Neural progenitor cell (in vitro differentiated cells): ENCODE measurements around the gene CABP4. TPM values are rescaled to one million over a fixed set of nuclear protein-coding genes. Genes with fewer than 3 reads are reported as not detected.

Experiments
- DNase-seq: peaks from one replicate; pipeline ENCODE4 v3.0.0-alpha.2; 2016; ENCODE audit warnings: low spot score
- H2AFZ ChIP-seq: fragments of 200-600 bp; sonication (generic); replicated peaks from 2 replicates; pipeline ENCODE4 v1.6.1; 2016; ENCODE audit warnings: antibody characterized with exemption
- H3F3A ChIP-seq: fragments of 200-600 bp; sonication (generic); 2 replicates; pipeline ENCODE4 v1.6.1; 2016; ENCODE audit warnings: antibody characterized with exemption, low read depth
- H3K27ac ChIP-seq: fragments of 200-600 bp; sonication (generic); 2 replicates; pipeline ENCODE4 v1.5.1; 2016; ENCODE audit warnings: mild to moderate bottlenecking
- H3K27me3 ChIP-seq: fragments of 200-600 bp; sonication (generic); 2 replicates; pipeline ENCODE4 v1.6.1; 2016; ENCODE audit warnings: mild to moderate bottlenecking, moderate library complexity
- H3K36me3 ChIP-seq: fragments of 200-600 bp; sonication (generic); 2 replicates; pipeline ENCODE4 v1.5.1; 2016
- H3K4me1 ChIP-seq: fragments of 200-600 bp; sonication (generic); 2 replicates; pipeline ENCODE4 v1.6.1; 2016; ENCODE audit warnings: mixed run types
- H3K4me2 ChIP-seq: fragments of 200-600 bp; sonication (generic); 2 replicates; pipeline ENCODE4 v1.6.1; 2016
- H3K4me3 ChIP-seq: fragments of 200-600 bp; sonication (generic); 2 replicates; pipeline ENCODE4 v1.5.1; 2016
- H3K79me2 ChIP-seq: fragments of 200-600 bp; sonication (generic); 2 replicates; pipeline ENCODE4 v1.6.1; 2016; ENCODE audit warnings: low read depth
- H3K9ac ChIP-seq: fragments of 200-600 bp; sonication (generic); 2 replicates; pipeline ENCODE4 v1.6.1; 2016
- H3K9me3 ChIP-seq: fragments of 200-600 bp; sonication (generic); 2 replicates; pipeline ENCODE4 v1.5.1; 2016; ENCODE audit warnings: low read depth
- H4K20me1 ChIP-seq: fragments of 200-600 bp; sonication (generic); 2 replicates; pipeline ENCODE4 v1.6.1; 2016; ENCODE audit warnings: low read depth
- H3K27ac Mint-ChIP-seq: 3 replicates; pipeline ENCODE4 v1.8.0; 2021; ENCODE audit warnings: mixed read lengths
- H3K27me3 Mint-ChIP-seq: 2 replicates; pipeline ENCODE4 v1.8.0; 2022; ENCODE audit warnings: low read depth, mild to moderate bottlenecking, inconsistent platforms, moderate library complexity, mixed read lengths; ENCODE audit not compliant: insufficient read depth
- H3K36me3 Mint-ChIP-seq: 3 replicates; pipeline ENCODE4 v1.8.0; 2021; ENCODE audit warnings: mixed read lengths
- H3K4me1 Mint-ChIP-seq: 3 replicates; pipeline ENCODE4 v1.8.0; 2021; ENCODE audit warnings: mixed read lengths
- H3K4me3 Mint-ChIP-seq: 3 replicates; pipeline ENCODE4 v1.8.0; 2021; ENCODE audit warnings: mild to moderate bottlenecking, moderate library complexity, mixed read lengths
- H3K9me3 Mint-ChIP-seq: 3 replicates; pipeline ENCODE4 v1.8.0; 2020; ENCODE audit warnings: mixed read lengths
- CTCF ChIP-seq: fragments of 200-600 bp; sonication (generic); IDR thresholded peaks from 2 replicates; pipeline ENCODE4 v1.5.1; 2017; ENCODE audit warnings: antibody characterized with exemption, mild to moderate bottlenecking
- EZH2 ChIP-seq: fragments of 200-600 bp; sonication (generic); IDR thresholded peaks from 2 replicates; pipeline ENCODE4 v1.6.1; 2017; ENCODE audit warnings: antibody characterized with exemption, mild to moderate bottlenecking, moderate library complexity
- EZH2phosphoT487 ChIP-seq: fragments of 200-600 bp; sonication (generic); IDR thresholded peaks from 2 replicates; pipeline ENCODE4 v1.6.1; 2017; ENCODE audit warnings: antibody characterized with exemption
- total RNA-seq: library from RNA; depleted of rRNA; stranded (reverse); fragments of >200 nt; gene quantifications from 2 replicates; pipeline ENCODE4 v1.2.3, GENCODE V29; 2015; ENCODE audit warnings: low replicate concordance

Gene CABP4
- total RNA-seq, 1 donor from 2014 or later: not detected

GRCh38 chr11:67413266-67413849 is 41.8 kb upstream of the CABP4 start:
- no peak overlapping the region for H3K27ac ChIP-seq
- TF ChIP-seq CTCF (no peak), EZH2phosphoT487 (no peak), EZH2 (no peak)
- no peaks in the 10 kb centered on the region for H4K20me1 ChIP-seq
- no peak overlapping the region for H3K9ac ChIP-seq
- H3K27me3 ChIP-seq: peaks cover 35% of the 10 kb centered on the region
- no peaks in the 10 kb centered on the region for H3K9me3 Mint-ChIP-seq
- no peaks in the 10 kb centered on the region for H3K79me2 ChIP-seq
- H3K36me3 ChIP-seq: no peaks in the 10 kb centered on the region
- peaks cover 22% of the 10 kb centered on the region for H3F3A ChIP-seq
- H3K4me1 Mint-ChIP-seq: peaks cover 23% of the 10 kb centered on the region
- no peaks in the 10 kb centered on the region for H3K9me3 ChIP-seq
- no peak overlapping the region for H3K27ac Mint-ChIP-seq
- no peak for DNase-seq
- no peak overlapping the region for H3K4me2 ChIP-seq
- no peaks in the 10 kb centered on the region for H3K36me3 Mint-ChIP-seq
- H2AFZ ChIP-seq: no peak overlapping the region
- H3K4me3 Mint-ChIP-seq: peak overlapping the region; percentile 2
- peaks cover 22% of the 10 kb centered on the region for H3K4me1 ChIP-seq
- H3K4me3 ChIP-seq: no peak overlapping the region
- H3K27me3 Mint-ChIP-seq: peaks cover 30% of the 10 kb centered on the region

GRCh38 chr11:67415501-67416304 is 39.5 kb upstream of the CABP4 start, which contains the start of gene CARNS1:
TSS of gene CARNS1 (plus strand) at chr11:67415678. CDS start at chr11:67416200, 522 bp downstream.
- Mint-ChIP-seq H3K27ac (no peak within 1 kb of the TSS), H3K27me3 (peaks cover 26% of the 10 kb centered on the region), H3K4me1 (peaks cover 23% of the 10 kb centered on the region), H3K4me3 (peak within 1 kb of the TSS; percentile 67), H3K36me3 (no peaks in the 10 kb centered on the region), H3K9me3 (no peaks in the 10 kb centered on the region)
- H3K9me3 ChIP-seq: no peaks in the 10 kb centered on the region
- peaks cover 23% of the 10 kb centered on the region for H3F3A ChIP-seq
- no peaks in the 10 kb centered on the region for H4K20me1 ChIP-seq
- DNase-seq: peak; percentile 38
- H2AFZ ChIP-seq: peak within 1 kb of the TSS; percentile 48
- peaks cover 20% of the 10 kb centered on the region for H3K4me1 ChIP-seq
- peaks cover 56% of the 10 kb centered on the region for H3K27me3 ChIP-seq
- no peak for TF ChIP-seq EZH2phosphoT487
- TF ChIP-seq CTCF: no peak
- TF ChIP-seq EZH2: no peak
- no peak within 1 kb of the TSS for H3K9ac ChIP-seq
- H3K27ac ChIP-seq: no peak within 1 kb of the TSS
- peak within 1 kb of the TSS; percentile 48 for H3K4me3 ChIP-seq
- no peaks in the 10 kb centered on the region for H3K79me2 ChIP-seq
- H3K36me3 ChIP-seq: no peaks in the 10 kb centered on the region
- H3K4me2 ChIP-seq: peak within 1 kb of the TSS; percentile 71

GRCh38 chr11:67416416-67417335 is 38.5 kb upstream of the CABP4 start:
- no peaks in the 10 kb centered on the region for H3K36me3 Mint-ChIP-seq
- H3K27me3 Mint-ChIP-seq: peaks cover 26% of the 10 kb centered on the region
- H4K20me1 ChIP-seq: no peaks in the 10 kb centered on the region
- no peak overlapping the region for H3K27ac ChIP-seq
- no peak overlapping the region for H3K9ac ChIP-seq
- H3K4me1 Mint-ChIP-seq: peaks cover 22% of the 10 kb centered on the region
- no peak overlapping the region for H3K4me3 ChIP-seq
- H3K9me3 Mint-ChIP-seq: no peaks in the 10 kb centered on the region
- H3K4me1 ChIP-seq: peaks cover 10% of the 10 kb centered on the region
- H3K27ac Mint-ChIP-seq: no peak overlapping the region
- no peak overlapping the region for H3K4me2 ChIP-seq
- H3F3A ChIP-seq: peaks cover 17% of the 10 kb centered on the region
- H3K79me2 ChIP-seq: no peaks in the 10 kb centered on the region
- peaks cover 56% of the 10 kb centered on the region for H3K27me3 ChIP-seq
- no peak for DNase-seq
- no peak overlapping the region for H2AFZ ChIP-seq
- TF ChIP-seq CTCF: no peak
- TF ChIP-seq EZH2: no peak
- TF ChIP-seq EZH2phosphoT487: no peak
- H3K4me3 Mint-ChIP-seq: peak overlapping the region; percentile 64
- H3K36me3 ChIP-seq: no peaks in the 10 kb centered on the region
- H3K9me3 ChIP-seq: no peaks in the 10 kb centered on the region
